ENCODE results near the gene FILIP1.

GRCh38 chr6:75249837-75250236, 243.8 kb downstream of the FILIP1 start:
- TF ChIP-seq, protein P1, sequence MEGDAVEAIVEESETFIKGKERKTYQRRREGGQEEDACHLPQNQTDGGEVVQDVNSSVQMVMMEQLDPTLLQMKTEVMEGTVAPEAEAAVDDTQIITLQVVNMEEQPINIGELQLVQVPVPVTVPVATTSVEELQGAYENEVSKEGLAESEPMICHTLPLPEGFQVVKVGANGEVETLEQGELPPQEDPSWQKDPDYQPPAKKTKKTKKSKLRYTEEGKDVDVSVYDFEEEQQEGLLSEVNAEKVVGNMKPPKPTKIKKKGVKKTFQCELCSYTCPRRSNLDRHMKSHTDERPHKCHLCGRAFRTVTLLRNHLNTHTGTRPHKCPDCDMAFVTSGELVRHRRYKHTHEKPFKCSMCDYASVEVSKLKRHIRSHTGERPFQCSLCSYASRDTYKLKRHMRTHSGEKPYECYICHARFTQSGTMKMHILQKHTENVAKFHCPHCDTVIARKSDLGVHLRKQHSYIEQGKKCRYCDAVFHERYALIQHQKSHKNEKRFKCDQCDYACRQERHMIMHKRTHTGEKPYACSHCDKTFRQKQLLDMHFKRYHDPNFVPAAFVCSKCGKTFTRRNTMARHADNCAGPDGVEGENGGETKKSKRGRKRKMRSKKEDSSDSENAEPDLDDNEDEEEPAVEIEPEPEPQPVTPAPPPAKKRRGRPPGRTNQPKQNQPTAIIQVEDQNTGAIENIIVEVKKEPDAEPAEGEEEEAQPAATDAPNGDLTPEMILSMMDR (IDR thresholded peaks at IDR 0.05), result no peak
- TF ChIP-seq POLR2A (IDR thresholded peaks at IDR 0.05) (no peak), POLR2AphosphoS5 (IDR thresholded peaks at IDR 0.05; ENCODE audit: insufficient read depth in 1 of 2, low read depth in 1 of 2) (no peak)
